NCI-H1930 (cell line): ENCODE results near the gene PTPRN2.
A peak's percentile ranks its signal among the peaks of the same experiment; 100 is the strongest.
"Not testable (repeated sequence)": the region's sequence is repeated elsewhere in the genome, so short reads cannot be mapped to it uniquely, and the experiment has no call there.

ENCODE experiments used
- DNase-seq, 2 experiments: peaks; one replicate each; lab custom pipeline; 2025; lab: John Stamatoyannopoulos, UW

The PTPRN2 gene

GRCh38 chr7:157992511-157993160 is 595.0 kb downstream of the PTPRN2 start:
- no peak for DNase-seq

GRCh38 chr7:157991761-157992160 is 595.9 kb downstream of the PTPRN2 start:
- DNase-seq: no peak

GRCh38 chr7:157991351-157991750 is 596.3 kb downstream of the PTPRN2 start:
- no peak for DNase-seq

- no peak for DNase-seq
Observed at GRCh38 chr7:157990881-157991250, 596.8 kb downstream of the PTPRN2 start.

- no peak for DNase-seq
Observed at GRCh38 chr7:157990226-157990880, 597.3 kb downstream of the PTPRN2 start.

- no peak for DNase-seq
Observed at GRCh38 chr7:157989589-157989988, 598.0 kb downstream of the PTPRN2 start.

- DNase-seq: no peak
Observed at GRCh38 chr7:157987906-157988305, 599.7 kb downstream of the PTPRN2 start.

GRCh38 chr7:157986051-157986450 is 601.6 kb downstream of the PTPRN2 start:
- no peak for DNase-seq

GRCh38 chr7:157985636-157986035 is 602.0 kb downstream of the PTPRN2 start:
- DNase-seq: no peak

- DNase-seq: no peak
Observed at GRCh38 chr7:157984423-157985163, 603.0 kb downstream of the PTPRN2 start.

- peak in 1 of 2 experiments; percentile 15 for DNase-seq
Observed at GRCh38 chr7:157983502-157984422, 603.9 kb downstream of the PTPRN2 start.

- no peak for DNase-seq
Observed at GRCh38 chr7:157981778-157982177, 605.8 kb downstream of the PTPRN2 start.

GRCh38 chr7:157980774-157981173 is 606.8 kb downstream of the PTPRN2 start:
- no peak for DNase-seq

GRCh38 chr7:157980341-157980731 is 607.3 kb downstream of the PTPRN2 start:
- DNase-seq: not testable (repeated sequence)

GRCh38 chr7:157979636-157980340 is 607.8 kb downstream of the PTPRN2 start:
- DNase-seq: no peak

GRCh38 chr7:157978766-157979165 is 608.9 kb downstream of the PTPRN2 start:
- no peak for DNase-seq

GRCh38 chr7:157977717-157978496 is 609.7 kb downstream of the PTPRN2 start:
- no peak for DNase-seq

GRCh38 chr7:157977306-157977705 is 610.3 kb downstream of the PTPRN2 start:
- no peak for DNase-seq

GRCh38 chr7:157976406-157976805 is 611.2 kb downstream of the PTPRN2 start:
- no peak for DNase-seq
